Measurements from ENCODE around the gene TMIGD1.

Gene TMIGD1

DNA sequence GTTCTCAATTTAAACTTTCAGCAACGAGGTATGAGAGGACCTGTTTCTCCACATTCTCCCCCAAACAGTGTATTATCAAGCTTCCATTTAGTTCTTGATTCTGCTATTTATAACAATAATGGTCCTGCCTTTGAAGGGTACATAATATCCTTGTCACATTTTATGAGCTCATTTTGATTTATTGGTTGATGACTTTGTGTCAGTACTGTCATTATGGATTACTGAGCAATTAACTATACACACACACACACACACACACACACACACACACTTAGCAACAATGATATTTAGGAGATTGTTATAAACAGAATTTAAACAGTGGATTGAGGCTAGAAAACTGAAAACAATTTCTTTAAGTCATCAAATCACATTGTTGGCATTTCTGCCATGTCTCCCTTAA, 7.0 kb downstream of the TMIGD1 start:
- DNase-seq (ENCODE audit: low read depth), result no peak

DNA sequence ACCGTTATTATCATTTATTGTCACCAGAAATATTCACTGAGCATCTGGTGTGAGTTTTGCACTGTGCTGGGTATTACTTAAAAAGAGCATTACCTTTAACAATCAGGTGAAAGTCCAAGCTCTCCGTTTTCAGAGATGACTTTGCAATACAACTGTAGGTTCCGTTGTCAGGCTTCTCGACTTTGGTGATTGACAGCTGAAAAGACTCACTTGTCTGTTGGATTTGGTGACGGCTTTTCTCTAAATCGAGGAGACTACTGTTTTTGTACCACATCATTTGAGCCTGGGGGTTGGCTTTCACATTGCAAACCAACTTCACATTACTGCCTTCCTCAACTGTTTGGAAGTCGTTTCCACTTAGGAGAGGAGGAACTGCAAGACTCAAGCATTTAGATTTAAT, 9.1 kb downstream of the TMIGD1 start:
- no peak for DNase-seq (ENCODE audit: low read depth)

DNA sequence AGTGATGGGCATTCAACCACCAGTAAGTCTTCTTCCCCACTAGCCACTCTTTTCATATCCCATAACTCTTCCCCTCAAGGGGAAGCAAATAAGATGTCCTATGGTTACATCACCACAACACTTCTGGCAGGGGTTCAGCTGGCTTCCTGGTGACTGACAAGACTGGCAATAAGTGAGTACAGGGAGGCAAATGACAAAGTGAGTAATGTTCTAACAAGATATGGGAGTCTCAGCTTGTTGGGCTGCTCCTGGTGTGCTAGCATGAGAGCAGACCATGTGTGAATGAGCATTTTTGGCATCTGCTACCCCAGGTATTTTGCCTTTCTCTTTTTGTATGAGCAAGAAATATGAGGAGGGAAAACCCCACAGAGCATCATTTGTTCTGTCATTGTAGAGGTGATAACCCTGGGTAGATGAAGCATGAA, 9.9 kb downstream of the TMIGD1 start:
- no peak for DNase-seq (ENCODE audit: low read depth)

DNA sequence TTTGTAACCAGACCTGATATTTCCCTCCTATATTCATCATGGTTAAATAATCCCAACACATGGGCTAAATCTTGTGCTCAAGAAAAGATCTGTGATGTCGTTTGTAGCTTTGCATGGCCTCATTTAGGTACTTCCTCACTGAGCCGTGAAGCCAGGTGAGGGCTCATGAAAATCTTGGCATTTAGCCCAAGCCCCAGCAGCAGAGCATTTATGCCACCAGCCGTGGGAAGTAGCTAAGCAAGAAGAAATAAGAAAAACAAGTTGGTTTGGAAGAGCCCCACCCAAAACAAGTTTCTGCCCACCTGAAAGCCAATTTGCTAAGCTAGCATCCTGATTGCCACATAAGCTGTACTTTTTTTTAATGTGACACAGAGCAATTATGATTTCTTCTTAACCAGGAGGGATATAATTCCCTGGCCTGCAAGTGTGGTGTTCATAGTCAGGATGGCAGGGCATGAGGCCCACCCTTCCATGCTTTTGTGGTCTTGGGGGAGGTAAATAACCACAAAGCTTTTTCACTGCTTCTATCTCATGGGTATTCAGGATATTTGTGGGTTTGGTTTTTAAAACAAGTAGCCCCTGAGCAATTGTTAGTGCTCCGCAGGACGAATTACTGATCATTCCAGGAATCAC, 10.5 kb downstream of the TMIGD1 start:
- no peak for DNase-seq (ENCODE audit: low read depth)

- DNase-seq (ENCODE audit: low read depth), result no peak
These were observed 12.5 kb downstream of the TMIGD1 start for GRCh38 chr17:30321314-30321713.

DNA sequence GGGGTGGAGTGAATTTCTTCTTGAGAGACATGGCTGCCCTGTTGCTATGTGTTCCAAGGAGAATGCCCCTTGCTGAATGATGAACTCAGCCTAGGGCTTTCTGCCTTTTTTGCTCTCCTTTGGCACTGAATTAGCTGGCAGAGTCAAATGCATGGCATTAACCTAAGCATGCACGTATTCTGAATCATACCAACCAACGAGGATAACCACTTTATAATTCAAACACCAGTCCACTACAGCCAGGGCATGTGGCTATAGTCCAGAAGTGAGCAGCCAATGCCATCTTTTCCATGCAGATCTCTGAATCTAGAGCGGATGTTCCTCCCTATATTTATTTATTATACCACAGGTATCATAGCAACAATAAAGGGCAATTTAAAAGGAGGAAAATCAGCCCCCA, 15.7 kb downstream of the TMIGD1 start:
- no peak for DNase-seq (ENCODE audit: low read depth)

- DNase-seq (ENCODE audit: low read depth), result no peak
These were observed 17.1 kb downstream of the TMIGD1 start for GRCh38 chr17:30316736-30317135.

DNA sequence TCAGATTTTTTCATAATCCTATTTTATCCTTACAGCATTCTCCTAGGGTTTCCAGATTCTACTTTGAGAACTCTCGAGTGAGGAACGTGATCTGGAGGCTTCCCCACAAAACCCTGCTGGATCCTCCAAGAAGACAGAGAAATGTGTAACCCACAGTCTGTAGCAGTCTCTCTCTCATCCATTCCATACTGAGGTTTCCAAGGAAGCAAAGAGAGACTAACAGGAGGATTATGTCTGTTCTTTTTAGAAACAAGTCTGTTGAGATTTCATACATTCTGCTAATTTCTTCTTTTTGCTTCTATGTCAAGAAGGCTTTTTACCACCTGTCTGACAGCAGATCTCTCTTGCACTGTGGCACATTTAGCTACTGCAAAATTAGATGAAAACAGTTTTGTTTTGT, 18.8 kb downstream of the TMIGD1 start:
- DNase-seq (ENCODE audit: low read depth), result no peak

GRCh38 chr17:30314474-30314873, 19.4 kb downstream of the TMIGD1 start:
- no peak for DNase-seq (ENCODE audit: low read depth)

DNA sequence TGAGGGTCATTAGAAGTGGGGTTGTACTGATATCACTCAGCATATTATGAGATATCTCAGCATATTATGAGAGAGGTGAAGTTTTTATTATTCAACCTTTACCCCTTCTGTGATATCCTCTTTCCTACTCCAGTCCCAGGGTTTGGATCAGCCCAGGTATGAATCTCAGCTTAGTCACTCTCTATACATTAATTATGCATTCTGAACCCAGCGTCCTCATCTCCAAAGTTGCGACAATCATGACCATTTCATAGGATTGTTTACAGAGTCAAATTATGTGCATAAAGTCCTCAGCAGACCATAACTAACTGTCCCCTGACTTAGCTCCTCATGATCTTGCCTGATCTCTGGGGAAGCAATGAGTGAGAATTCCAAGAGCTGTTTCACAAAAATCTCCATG, 21.6 kb downstream of the TMIGD1 start:
- DNase-seq (ENCODE audit: low read depth), result no peak

GRCh38 chr17:30310562-30310961, 23.3 kb downstream of the TMIGD1 start:
- no peak for DNase-seq (ENCODE audit: low read depth)

DNA sequence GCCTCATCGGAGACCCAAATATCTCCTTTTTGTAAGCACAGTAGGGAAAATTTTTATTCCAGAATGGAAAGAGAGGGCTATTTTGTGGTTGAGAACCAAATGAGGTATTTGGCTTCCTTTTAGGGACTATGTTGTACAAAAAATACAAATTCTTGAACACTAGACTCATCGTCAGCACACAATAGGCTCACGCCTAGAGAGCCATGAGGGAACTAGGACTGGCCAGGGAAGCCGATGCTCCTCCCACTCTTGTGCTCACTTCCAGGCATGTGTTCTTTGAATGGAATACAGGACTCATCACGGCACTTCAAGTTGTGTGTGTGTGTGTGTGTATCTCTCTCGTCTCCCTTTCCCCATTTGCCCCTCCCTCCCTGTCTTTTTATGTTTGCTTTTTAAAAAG, 24.3 kb downstream of the TMIGD1 start:
- DNase-seq (ENCODE audit: low read depth), result no peak

GRCh38 chr17:30308406-30308805, 25.5 kb downstream of the TMIGD1 start:
- no peak for DNase-seq (ENCODE audit: low read depth)

- DNase-seq (ENCODE audit: low read depth), result no peak
These were observed 29.1 kb downstream of the TMIGD1 start for GRCh38 chr17:30304778-30305177.

- DNase-seq (ENCODE audit: low read depth), result no peak
These were observed 31.6 kb downstream of the TMIGD1 start for GRCh38 chr17:30302241-30302640.

DNA sequence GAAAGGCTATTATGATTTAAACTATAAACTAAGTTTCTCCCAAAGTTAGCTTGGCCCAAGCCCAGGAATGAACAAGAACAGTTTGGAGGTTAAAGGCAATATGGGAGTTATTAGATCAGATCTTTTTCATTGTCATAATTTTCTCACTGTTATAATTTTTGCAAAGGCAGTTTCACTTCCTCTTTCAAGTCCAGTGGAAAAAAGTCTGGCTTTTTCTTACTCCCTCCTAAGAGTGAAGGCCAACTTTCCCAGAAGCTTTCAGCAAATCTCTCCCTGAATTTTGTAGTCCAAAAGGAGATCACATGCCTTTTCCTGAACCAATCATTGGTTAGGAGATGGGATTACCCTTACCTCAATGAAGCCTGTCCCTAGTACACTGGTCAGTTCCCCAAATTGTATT, 33.0 kb downstream of the TMIGD1 start:
- no peak for DNase-seq (ENCODE audit: low read depth)

- DNase-seq (ENCODE audit: low read depth), result no peak
These were observed 34.9 kb downstream of the TMIGD1 start for GRCh38 chr17:30299000-30299399.

- no peak for DNase-seq (ENCODE audit: low read depth)
These were observed 36.1 kb downstream of the TMIGD1 start for GRCh38 chr17:30297715-30298114.

- no peak for DNase-seq (ENCODE audit: low read depth)
These were observed 37.3 kb downstream of the TMIGD1 start for GRCh38 chr17:30296499-30297080.

DNA sequence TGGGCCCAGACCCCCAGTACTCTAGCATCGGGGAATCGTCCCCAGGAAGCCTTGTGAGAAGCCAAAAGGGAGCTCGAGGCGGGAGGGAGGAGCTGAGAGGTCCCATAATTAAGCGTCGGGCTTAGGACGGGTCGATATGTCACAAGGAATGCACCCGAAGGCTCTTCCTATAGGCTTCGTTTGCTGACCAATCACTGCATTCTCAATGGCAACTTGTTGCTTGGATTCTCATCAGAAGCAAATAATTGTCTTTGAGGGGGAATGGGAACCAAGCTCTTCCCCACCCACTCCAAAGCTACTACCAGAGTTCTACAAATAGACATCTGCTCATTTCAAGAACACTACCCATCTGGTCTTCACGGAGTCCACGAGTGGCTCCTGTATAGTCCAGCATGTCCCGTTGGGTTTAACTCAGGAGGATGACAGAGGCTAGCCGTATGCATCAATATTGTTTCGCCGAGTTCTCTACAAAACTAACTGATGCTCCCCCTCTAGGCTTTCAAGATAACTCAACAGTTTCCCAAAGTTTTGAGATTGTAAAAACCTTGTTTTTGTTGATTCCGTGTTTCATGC, 41.5 kb downstream of the TMIGD1 start:
- DNase-seq (ENCODE audit: low read depth), result no peak

DNA sequence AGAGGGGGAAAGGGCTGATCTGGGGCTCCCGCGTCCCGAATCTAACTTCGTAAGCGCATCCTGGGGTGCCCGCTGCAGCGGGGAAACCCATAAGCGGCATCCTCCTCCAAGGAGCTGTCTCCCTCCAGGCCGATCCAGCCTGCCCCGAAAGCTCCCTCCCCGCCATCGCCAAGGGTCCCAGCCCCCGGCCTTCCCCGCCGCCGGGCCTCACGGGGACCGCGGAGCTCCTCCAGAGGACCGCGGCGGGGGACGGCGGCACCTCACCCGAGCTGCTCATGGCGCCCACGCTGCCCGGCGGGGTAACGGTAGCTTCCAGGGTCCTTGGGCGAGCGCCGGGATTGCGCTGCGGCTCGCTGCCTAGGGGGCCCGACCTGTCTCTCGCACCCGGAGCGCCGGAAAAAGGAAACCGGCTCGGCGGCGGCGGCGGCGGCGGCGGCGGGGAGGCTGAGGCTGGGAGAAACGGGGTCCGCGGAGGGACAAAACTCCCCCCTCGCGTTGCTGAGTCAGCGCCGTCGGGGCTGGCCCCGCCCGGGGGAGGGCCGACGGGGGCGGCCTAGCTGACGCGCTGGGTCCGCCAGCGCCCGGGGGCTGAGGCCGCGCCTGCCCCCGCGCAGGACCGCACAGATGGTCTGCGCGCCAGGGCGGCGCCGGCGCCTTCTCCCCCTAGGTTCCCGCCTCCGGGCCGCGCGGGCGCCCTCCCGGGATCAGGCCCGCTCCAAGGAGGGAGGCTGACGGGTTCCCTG, 42.1 kb downstream of the TMIGD1 start, which contains the start of gene BLMH:
TSS of gene BLMH (minus strand) at position 402 of the 743 bp plus-strand sequence. CDS start at position 277, 125 bp downstream.
- no peak for DNase-seq (ENCODE audit: low read depth)

GRCh38 chr17:30290696-30291542, 42.9 kb downstream of the TMIGD1 start:
- DNase-seq (ENCODE audit: low read depth), result no peak
